Measurements from ENCODE around the gene SPINT2. TPM values are rescaled to one million over a fixed set of nuclear protein-coding genes. Genes with fewer than 3 reads are reported as not detected.

SPINT2 gene
- total RNA-seq, 3 donors from 2014 or later (not counting 1 experiment from before 2014, with no cell fraction given): 2.7 to 13.7 (median 6.9) TPM

DNA sequence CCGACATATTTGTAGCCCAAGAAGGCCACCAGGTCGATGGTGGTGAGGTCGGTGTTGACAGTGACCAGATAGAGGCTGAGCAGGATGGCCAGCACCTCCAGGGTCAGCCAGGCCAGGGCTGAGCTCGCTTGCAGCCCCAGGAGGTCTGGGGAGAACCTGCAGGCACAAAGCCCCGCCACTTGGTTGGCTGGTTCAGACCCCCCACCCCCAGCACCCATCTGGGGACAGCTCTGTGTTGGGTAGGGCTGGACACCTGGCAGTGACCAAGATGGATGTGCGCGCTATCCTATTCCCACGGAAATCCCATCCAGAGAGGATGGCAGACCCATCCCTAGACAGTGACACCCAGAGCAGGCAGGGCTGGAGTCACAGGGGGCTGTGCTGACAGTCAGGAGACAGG, 43.2 kb downstream of the SPINT2 start:
- no peak overlapping the region for H3K27ac Mint-ChIP-seq
- ATAC-seq (no peak), DNase-seq (no peak)

DNA sequence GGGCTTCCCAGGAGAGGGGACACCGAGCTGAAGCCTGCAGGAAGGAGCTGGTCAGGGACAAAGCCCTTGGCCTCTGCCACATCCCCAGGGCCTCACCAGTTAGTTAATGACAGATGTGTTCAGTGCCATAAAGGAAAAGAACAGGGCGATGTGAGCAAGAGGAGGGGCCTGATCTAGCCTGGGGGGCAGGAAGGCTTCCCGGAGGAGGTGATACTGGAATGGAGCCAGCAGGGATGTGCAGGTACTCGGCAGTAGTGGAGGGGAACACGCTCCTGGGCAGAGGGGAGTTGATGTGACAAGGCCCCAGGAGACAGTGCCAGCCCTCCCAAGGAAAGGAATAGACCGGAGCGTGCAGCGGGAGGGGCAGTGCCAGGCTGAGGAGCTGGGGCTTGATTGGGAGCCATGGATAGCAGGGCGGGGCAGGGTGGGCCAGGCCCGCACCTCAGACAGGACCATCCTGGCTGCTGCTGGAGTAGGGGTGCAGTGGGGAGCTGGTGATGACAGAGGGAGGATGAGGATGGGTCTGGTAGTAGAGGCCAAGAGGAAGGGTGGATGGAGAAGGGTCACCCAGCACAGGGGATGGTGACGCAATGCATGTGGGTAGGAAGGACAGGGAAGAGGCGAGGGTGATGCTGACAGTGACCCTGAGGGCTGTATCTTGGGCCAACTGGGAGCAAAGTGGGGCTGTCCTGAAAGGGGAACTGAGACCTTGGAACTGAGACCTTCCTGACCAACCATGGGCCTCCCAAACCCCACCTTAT, 43.8 kb downstream of the SPINT2 start:
- H3K27me3 Mint-ChIP-seq (ENCODE audit: low read depth in 2 of 2): no peaks in the 10 kb centered on the region

More for the DNA sequence above, 43.2 kb downstream of the SPINT2 start:
- no peak overlapping the region for H3K27ac ChIP-seq (ENCODE audit: low read length)
- peaks cover 13% of the 10 kb centered on the region for H3K4me1 ChIP-seq (ENCODE audit: control insufficient read depth, insufficient read depth, low read length)
- WGBS (ENCODE audit: insufficient coverage): 99% methylated on average over 7 of the region's 8 CpGs
- Mint-ChIP-seq H3K9me3 (no peaks in the 10 kb centered on the region), H3K27me3 (ENCODE audit: low read depth in 2 of 2) (no peaks in the 10 kb centered on the region), H3K4me1 (peaks cover 0 to 10% of the 10 kb centered on the region in 2 donors), H3K4me3 (no peak overlapping the region), H3K36me3 (no peaks in the 10 kb centered on the region)
- no peak overlapping the region for H3K4me3 ChIP-seq (ENCODE audit: low read length)
- peaks cover 19% of the 10 kb centered on the region for H3K36me3 ChIP-seq (ENCODE audit: control insufficient read depth, insufficient read depth, low read length)
- intact Hi-C loops (cut with micrococcal nuclease): no loop called here
- TF ChIP-seq, protein P1, sequence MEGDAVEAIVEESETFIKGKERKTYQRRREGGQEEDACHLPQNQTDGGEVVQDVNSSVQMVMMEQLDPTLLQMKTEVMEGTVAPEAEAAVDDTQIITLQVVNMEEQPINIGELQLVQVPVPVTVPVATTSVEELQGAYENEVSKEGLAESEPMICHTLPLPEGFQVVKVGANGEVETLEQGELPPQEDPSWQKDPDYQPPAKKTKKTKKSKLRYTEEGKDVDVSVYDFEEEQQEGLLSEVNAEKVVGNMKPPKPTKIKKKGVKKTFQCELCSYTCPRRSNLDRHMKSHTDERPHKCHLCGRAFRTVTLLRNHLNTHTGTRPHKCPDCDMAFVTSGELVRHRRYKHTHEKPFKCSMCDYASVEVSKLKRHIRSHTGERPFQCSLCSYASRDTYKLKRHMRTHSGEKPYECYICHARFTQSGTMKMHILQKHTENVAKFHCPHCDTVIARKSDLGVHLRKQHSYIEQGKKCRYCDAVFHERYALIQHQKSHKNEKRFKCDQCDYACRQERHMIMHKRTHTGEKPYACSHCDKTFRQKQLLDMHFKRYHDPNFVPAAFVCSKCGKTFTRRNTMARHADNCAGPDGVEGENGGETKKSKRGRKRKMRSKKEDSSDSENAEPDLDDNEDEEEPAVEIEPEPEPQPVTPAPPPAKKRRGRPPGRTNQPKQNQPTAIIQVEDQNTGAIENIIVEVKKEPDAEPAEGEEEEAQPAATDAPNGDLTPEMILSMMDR (IDR thresholded peaks at IDR 0.05): no peak
- no peaks in the 10 kb centered on the region for H3K9me3 ChIP-seq (ENCODE audit: control insufficient read depth, insufficient read depth, low read length)
- no peaks in the 10 kb centered on the region for H3K27me3 ChIP-seq (ENCODE audit: control insufficient read depth, insufficient read depth, low read length)

DNA sequence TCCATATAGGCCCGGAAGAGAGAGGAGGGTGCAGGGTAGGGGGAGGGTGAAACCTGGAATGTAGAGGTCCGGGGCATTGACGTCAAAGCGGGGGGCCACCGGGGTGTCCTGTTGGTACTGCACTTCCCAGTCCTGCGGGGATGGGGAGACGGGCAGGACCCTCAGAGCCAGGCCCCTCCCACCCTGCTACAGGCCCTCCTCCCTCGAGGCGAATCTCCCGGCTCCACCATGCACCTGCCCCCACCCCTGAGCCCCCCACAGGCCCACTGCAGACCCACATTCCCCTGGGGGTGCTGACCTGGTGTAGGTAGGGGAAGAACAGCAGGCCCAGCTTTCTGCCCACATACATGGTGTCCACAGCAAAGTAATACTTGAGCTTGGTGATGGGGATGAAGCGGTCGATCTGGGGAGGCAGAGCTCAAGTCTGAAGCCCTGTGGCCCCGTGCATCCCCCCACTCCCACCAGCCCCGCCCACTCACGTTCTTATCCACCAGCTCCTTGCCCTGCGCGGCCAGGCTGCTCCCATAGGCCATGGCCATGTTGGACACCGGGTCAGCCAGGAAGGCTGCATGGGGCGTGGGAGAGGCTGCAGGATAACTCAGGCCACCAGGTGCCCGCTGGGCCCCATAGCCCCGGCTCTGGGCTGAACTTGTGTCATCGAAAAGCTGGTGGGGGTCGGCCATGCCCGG, 44.7 kb downstream of the SPINT2 start:
- Histone ChIP-seq H3K4me1 (ENCODE audit: control insufficient read depth, insufficient read depth, low read length) (peaks cover 5% of the 10 kb centered on the region), H3K36me3 (ENCODE audit: control insufficient read depth, insufficient read depth, low read length) (peaks cover 19% of the 10 kb centered on the region), H3K4me3 (ENCODE audit: low read length) (no peak overlapping the region), H3K27me3 (ENCODE audit: control insufficient read depth, insufficient read depth, low read length) (no peaks in the 10 kb centered on the region), H3K27ac (ENCODE audit: low read length) (no peak overlapping the region), H3K9me3 (ENCODE audit: control insufficient read depth, insufficient read depth, low read length) (no peaks in the 10 kb centered on the region)
- WGBS (ENCODE audit: insufficient coverage): 97% methylated on average over 21 of the region's 24 CpGs
- TF ChIP-seq, protein P1 (IDR thresholded peaks at IDR 0.05): no peak
- Mint-ChIP-seq H3K4me1 (peaks cover 0 to 16% of the 10 kb centered on the region in 2 donors), H3K27ac (no peak overlapping the region), H3K4me3 (no peak overlapping the region), H3K9me3 (no peaks in the 10 kb centered on the region), H3K27me3 (ENCODE audit: low read depth in 2 of 2) (no peaks in the 10 kb centered on the region), H3K36me3 (no peaks in the 10 kb centered on the region)
- no peak for DNase-seq
- ATAC-seq: no peak
- intact Hi-C loops (cut with micrococcal nuclease): no loop called here

More for the DNA sequence above, 43.8 kb downstream of the SPINT2 start:
- Histone ChIP-seq H3K27me3 (ENCODE audit: control insufficient read depth, insufficient read depth, low read length) (no peaks in the 10 kb centered on the region), H3K36me3 (ENCODE audit: control insufficient read depth, insufficient read depth, low read length) (peaks cover 19% of the 10 kb centered on the region), H3K4me3 (ENCODE audit: low read length) (no peak overlapping the region), H3K27ac (ENCODE audit: low read length) (no peak overlapping the region), H3K9me3 (ENCODE audit: control insufficient read depth, insufficient read depth, low read length) (no peaks in the 10 kb centered on the region), H3K4me1 (ENCODE audit: control insufficient read depth, insufficient read depth, low read length) (peaks cover 13% of the 10 kb centered on the region)
- TF ChIP-seq, protein P1 (IDR thresholded peaks at IDR 0.05): no peak
- Mint-ChIP-seq H3K4me3 (no peak overlapping the region), H3K36me3 (no peaks in the 10 kb centered on the region), H3K4me1 (peaks cover 0 to 10% of the 10 kb centered on the region in 2 donors), H3K27ac (no peak overlapping the region), H3K9me3 (no peaks in the 10 kb centered on the region)
- 98% methylated on average over 12 of the region's 12 CpGs for WGBS (ENCODE audit: insufficient coverage)
- ATAC-seq: no peak
- intact Hi-C loops (cut with micrococcal nuclease): no loop called here
- DNase-seq: no peak

Data from natural killer cell (primary cell).